ENCODE measurements around the gene AGER. TPM values are rescaled to one million over a fixed set of nuclear protein-coding genes. Genes with fewer than 3 reads are reported as not detected.

The AGER gene
- polyA plus RNA-seq, 1 of the 3 experiments (the other 2 are of a cell fraction), result 3.5 TPM

- TF ChIP-seq ZBTB33 (IDR thresholded peaks at IDR 0.05; ENCODE audit: borderline replicate concordance, low read depth), result no peak
These were observed 27.2 kb downstream of the AGER start (continued) for GRCh38 chr6:32156891-32157290.

- Histone ChIP-seq H3K9me3 (no peaks in the 10 kb centered on the region), H3K36me3 (replicated peaks in 1 of 2; ENCODE audit: control insufficient read depth in 1 of 2, insufficient read depth in 2 of 2, low read length in 1 of 2) (peaks cover 16 to 22% of the 10 kb centered on the region in 2 experiments), H3K4me3 (ENCODE audit: low read depth in 2 of 2, low read length in 1 of 2) (peak overlapping the region; percentile 75 to 81), H3K4me2 (peak overlapping the region; percentile 94), H3K27me3 (ENCODE audit: insufficient read depth) (no peaks in the 10 kb centered on the region), H3K9me2 (no peaks in the 10 kb centered on the region), H3K9ac (peak overlapping the region; percentile 84), H3K79me2 (ENCODE audit: insufficient read depth) (peaks cover 19% of the 10 kb centered on the region), H2AFZ (ENCODE audit: low read depth) (peak overlapping the region; percentile 87), H3F3A (replicated peaks; ENCODE audit: insufficient read depth) (peaks cover 4% of the 10 kb centered on the region), H3K27ac (ENCODE audit: low read depth in 2 of 2, low read length in 1 of 2) (peak overlapping the region; percentile 86 to 95), H3K4me1 (ENCODE audit: control insufficient read depth in 1 of 2, insufficient read depth in 2 of 2, low read depth in 1 of 2, low read length in 1 of 2) (peaks cover 13 to 31% of the 10 kb centered on the region in 2 experiments; a peak in 3 of 4 replicates), H4K20me1 (ENCODE audit: insufficient read depth) (no peaks in the 10 kb centered on the region)
- DNase-seq, result peak; percentile 81
- 6% methylated on average over 8 of the region's 34 CpGs for WGBS (ENCODE audit: low lambda C conversion rate)
- CTCF ChIA-PET, result interaction anchor here (0.6 to 1.3 kb wide), 15 partner anchors 10 to 108 kb away, joined by 3 to 30 read pairs (median 4); partner anchors contain the start of genes EGFL8 and FKBPL
- POLR2A ChIA-PET, result interaction anchor here (1.2 kb wide), 1 partner anchor 41 kb away, joined by 5 read pairs; no protein-coding TSS in a partner anchor
- TF ChIP-seq TAF1 (IDR thresholded peaks at IDR 0.05; ENCODE audit: borderline replicate concordance, low read depth, low read length) (no peak), NFIC (IDR thresholded peaks at IDR 0.05; ENCODE audit: borderline replicate concordance) (no peak), NRF1 (IDR thresholded peaks at IDR 0.05; ENCODE audit: low read depth, low read length) (no peak), RFX5 (IDR thresholded peaks at IDR 0.05; ENCODE audit: low read length) (no peak), CTCF (IDR thresholded peaks at IDR 0.05) (peak; percentile 61), TCF12 (IDR thresholded peaks at IDR 0.05) (no peak), FOXJ3 (CRISPR knock-in tag; IDR thresholded peaks at IDR 0.05) (no peak), RAD21 (IDR thresholded peaks at IDR 0.05; ENCODE audit: low read length) (peak; percentile 75), JUND (IDR thresholded peaks at IDR 0.05) (no peak), FOSL2 (IDR thresholded peaks at IDR 0.05; ENCODE audit: borderline replicate concordance, low read depth) (no peak), RXRA (IDR thresholded peaks at IDR 0.05; ENCODE audit: borderline replicate concordance, low read depth) (no peak), SIN3A (IDR thresholded peaks at IDR 0.05; ENCODE audit: borderline replicate concordance, low read depth, low read length) (0 out of 2 replicates have a peak, but pooled peaks have one; percentile 39), USF2 (IDR thresholded peaks at IDR 0.05; ENCODE audit: borderline replicate concordance, low read depth, low read length) (no peak), PBX3 (IDR thresholded peaks at IDR 0.05) (no peak), CHD2 (IDR thresholded peaks at IDR 0.05; ENCODE audit: low read length, partially characterized antibody) (no peak), TEAD4 (IDR thresholded peaks at IDR 0.05; ENCODE audit: borderline replicate concordance, insufficient read depth) (no peak), MEF2A (IDR thresholded peaks at IDR 0.05; ENCODE audit: borderline replicate concordance, low read depth) (no peak), EZH2phosphoT487 (IDR thresholded peaks at IDR 0.05; ENCODE audit: borderline replicate concordance, low read depth) (no peak), RCOR1 (IDR thresholded peaks at IDR 0.05; ENCODE audit: low read length) (no peak), EP300 (IDR thresholded peaks at IDR 0.05; ENCODE audit: borderline replicate concordance in 1 of 2, low read depth in 1 of 2, low read length in 1 of 2) (no peak), MXI1 (IDR thresholded peaks at IDR 0.05; ENCODE audit: low read depth, low read length) (peak; percentile 62), POLR2AphosphoS5 (IDR thresholded peaks at IDR 0.05; ENCODE audit: low read depth, low read length) (no peak), GABPA (IDR thresholded peaks at IDR 0.05; ENCODE audit: low read depth) (no peak), MAX (IDR thresholded peaks at IDR 0.05; ENCODE audit: low read depth) (peak; percentile 62), ELF1 (IDR thresholded peaks at IDR 0.05) (no peak), SMC3 (IDR thresholded peaks at IDR 0.05; ENCODE audit: low read depth, low read length) (peak; percentile 60; the same call in 1 of the 2 replicates)
These were observed 29.4 kb downstream of the AGER start for GRCh38 chr6:32154514-32155161.
